K562 (cell line): ENCODE results near the gene DIP2C. TPM values are rescaled to one million over a fixed set of nuclear protein-coding genes. Genes with fewer than 3 reads are reported as not detected.

Experiments
- ATAC-seq: fragments of 200-7000 bp; cut with Tn5 transposase; 3 replicates; pipeline ENCODE4 v1.9.1; 2020; ENCODE audit warnings: moderate library complexity
- BruUV-seq: library from RNA; stranded (reverse); fragments of 400-500 nt; replicated peaks from 2 replicates; lab custom pipeline; 2021; lab: Mats Ljungman, UMichigan
- CTCF ChIA-PET: fragments of 300-600 bp; formaldehyde crosslinking; extraction: SDS; loops from one replicate; lab custom pipeline; 2021; ENCODE audit warnings: low intra/inter-chr PET ratio; lab: Yijun Ruan, JAX
- POLR2A ChIA-PET: fragments of 300-600, 350-650 bp; sonication (Branson Sonifier 250); formaldehyde crosslinking; extraction: SDS; loops from one replicate; lab custom pipeline; 2021; ENCODE audit warnings: antibody characterized with exemption, inconsistent platforms; lab: Yijun Ruan, JAX
- DNase-seq, 4 experiments: peaks; one replicate each; pipeline versions ENCODE4 v3.0.0 to v3.0.0-alpha.2; 2011 to 2018; ENCODE audit warnings: low spot score in 3 of 4, mixed read lengths in 3 of 4; ENCODE audit errors: extremely low read depth in 1 of 4
- FAIRE-seq: peaks from 2 replicates; lab custom pipeline; 2011; peaks lifted over from hg19 to GRCh38; lab: Jason Lieb, UNC
- H2AFZ ChIP-seq: 2 replicates; pipeline ENCODE4 v1.6.0; 2011; ENCODE audit warnings: low read depth, low read length, control low read depth, inconsistent platforms
- H3K27ac ChIP-seq: fragments of 200-600 bp; 3 replicates; pipeline ENCODE4 v1.8.0; 2011; ENCODE audit warnings: low read depth, mild to moderate bottlenecking, control low read depth, inconsistent platforms, low read length, moderate library complexity, mixed read lengths; ENCODE audit errors: extremely low read depth
- H3K27me3 ChIP-seq, 2 experiments: fragments of 300-600 bp in 1 of 2; 2 replicates in 1 of 2; 3 replicates in 1 of 2; pipeline versions ENCODE4 v1.6.0 to v1.8.0; 2011; ENCODE audit warnings: inconsistent platforms in 2 of 2, low read length in 2 of 2, mild to moderate bottlenecking in 1 of 2, mixed read lengths in 1 of 2, moderate library complexity in 1 of 2; ENCODE audit not compliant: control insufficient read depth in 2 of 2, insufficient read depth in 2 of 2
- H3K36me3 ChIP-seq: fragments of 300-600 bp; 3 replicates; pipeline ENCODE4 v1.8.0; 2011; ENCODE audit warnings: mild to moderate bottlenecking, low read length, inconsistent platforms; ENCODE audit not compliant: control insufficient read depth, insufficient read depth
- H3K4me1 ChIP-seq, 2 experiments: fragments of 200-600 bp in 1 of 2; replicated peaks in 1 of 2; 2 replicates in 1 of 2; 3 replicates in 1 of 2; pipeline versions ENCODE4 v1.5.1 to v1.8.0; 2011; ENCODE audit warnings: inconsistent platforms in 2 of 2, low read length in 2 of 2, mild to moderate bottlenecking in 1 of 2, mixed read lengths in 1 of 2, moderate library complexity in 1 of 2; ENCODE audit not compliant: control insufficient read depth in 2 of 2, insufficient read depth in 2 of 2
- H3K4me2 ChIP-seq: 2 replicates; pipeline ENCODE4 v1.6.1; 2011; ENCODE audit warnings: low read length, control low read depth, inconsistent platforms, mixed read lengths; ENCODE audit not compliant: insufficient read depth
- H3K4me3 ChIP-seq: fragments of 200-600 bp; sonication (generic), shearing (Covaris generic); 2 replicates; pipeline ENCODE4 v1.5.1; 2016; ENCODE audit warnings: control low read depth, inconsistent platforms
- H3K79me2 ChIP-seq: fragments of 200-600 bp; 3 replicates; pipeline ENCODE4 v1.8.0; 2011; ENCODE audit warnings: low read length, inconsistent platforms; ENCODE audit not compliant: control insufficient read depth, insufficient read depth
- H3K9ac ChIP-seq, 2 experiments: 2 replicates each; pipeline versions ENCODE4 v1.6.0 to v1.6.1; 2011; ENCODE audit warnings: low read depth in 2 of 2, low read length in 2 of 2, control low read depth in 1 of 2, inconsistent platforms in 1 of 2, mild to moderate bottlenecking in 1 of 2, mixed read lengths in 1 of 2; ENCODE audit not compliant: insufficient read depth in 1 of 2
- H3K9me1 ChIP-seq: one replicate; pipeline ENCODE4 v1.6.0; 2011; ENCODE audit warnings: inconsistent platforms, mild to moderate bottlenecking, low read length, moderate library complexity; ENCODE audit not compliant: control insufficient read depth, insufficient read depth
- H3K9me3 ChIP-seq: replicated peaks from 2 replicates; pipeline ENCODE4 v1.5.1; 2011; ENCODE audit warnings: low read depth, low read length, inconsistent platforms; ENCODE audit not compliant: control insufficient read depth, insufficient read depth
- H4K20me1 ChIP-seq: replicated peaks from 2 replicates; pipeline ENCODE4 v1.6.1; 2011; ENCODE audit warnings: low read length, inconsistent platforms, mixed read lengths; ENCODE audit not compliant: control insufficient read depth, insufficient read depth
- CREB3 ChIP-seq: fragments of 450-650 bp; conservative IDR thresholded peaks from 2 replicates; pipeline ENCODE4 v1.6.1; 2016; ENCODE audit warnings: missing genetic modification characterization, low read depth, mild to moderate bottlenecking, missing compliant biosample characterization, moderate library complexity
- DMBX1 ChIP-seq: fragments of 250-450 bp; sonication (Bioruptor Pico); IDR thresholded peaks from 2 replicates; pipeline ENCODE4 v1.8.0; 2022; ENCODE audit warnings: inconsistent platforms, mild to moderate bottlenecking, moderate library complexity, borderline replicate concordance
- FOXM1 ChIP-seq, 2 experiments: fragments of 450-650 bp in 1 of 2; sonication (generic) in 1 of 2; formaldehyde crosslinking in 1 of 2; IDR thresholded peaks; 2 replicates each; pipeline versions ENCODE4 v1.6.1 to v1.9.0; 2017 to 2022; ENCODE audit warnings: low read depth in 2 of 2, mild to moderate bottlenecking in 2 of 2, missing genetic modification reagents in 1 of 2, moderate library complexity in 1 of 2
- KLF10 ChIP-seq: fragments of 250-450 bp; sonication (Bioruptor Pico); IDR thresholded peaks from 2 replicates; pipeline ENCODE4 v1.6.1; 2021; ENCODE audit warnings: matching md5 sums
- RFX5 ChIP-seq: IDR thresholded peaks from 2 replicates; pipeline ENCODE4 v1.6.1; 2011; ENCODE audit warnings: low read depth, mild to moderate bottlenecking, improper control_type of control experiment, low read length
- SREBF2 ChIP-seq: sonication (generic); formaldehyde crosslinking; IDR thresholded peaks from 2 replicates; pipeline ENCODE4 v1.4.0; 2020; ENCODE audit warnings: mild to moderate bottlenecking, missing genetic modification reagents
- TEAD4 ChIP-seq, 2 experiments: sonication (generic) in 1 of 2; formaldehyde crosslinking in 1 of 2; IDR thresholded peaks; 2 replicates each; pipeline versions ENCODE4 v1.6.1 to v1.8.0; 2012 to 2022; ENCODE audit warnings: borderline replicate concordance in 1 of 2, inconsistent platforms in 1 of 2, low read length in 1 of 2, mild to moderate bottlenecking in 1 of 2, missing genetic modification reagents in 1 of 2
- ZKSCAN8 ChIP-seq: fragments of 200-800 bp; sonication (Bioruptor generic); IDR thresholded peaks from 2 replicates; pipeline ENCODE4 v1.6.1; 2016; ENCODE audit warnings: missing genetic modification characterization, missing compliant biosample characterization
- ZNF586 ChIP-seq: fragments of 450-650 bp; formaldehyde crosslinking; conservative IDR thresholded peaks from 2 replicates; pipeline ENCODE4 v1.4.0; 2020; ENCODE audit warnings: mild to moderate bottlenecking, moderate library complexity
- ZNF780A ChIP-seq: fragments of 250-450 bp; sonication (Bioruptor Pico); IDR thresholded peaks from 2 replicates; pipeline ENCODE4 v1.5.0; 2021; ENCODE audit warnings: mild to moderate bottlenecking
- ZZZ3 ChIP-seq: fragments of 450-650 bp; IDR thresholded peaks from 2 replicates; pipeline ENCODE4 v1.6.1; 2016; ENCODE audit warnings: antibody characterized with exemption, mild to moderate bottlenecking, moderate library complexity
- WGBS: fragments of 100-300 bp; shearing (Covaris generic); methylation state at CpG from one replicate; pipeline ENCODE4 v1.1.6; 2016; ENCODE audit warnings: low coverage, mixed read lengths; ENCODE audit not compliant: insufficient coverage; ENCODE audit errors: missing lambda C conversion rate; 5-methylcytosine and 5-hydroxymethylcytosine counted together
- in situ Hi-C: fragments of 300-500 bp; cut with MboI; formaldehyde crosslinking; loops from 4 replicates; pipeline ENCODE4 v1.15.0; 2018; ENCODE audit warnings: inconsistent platforms, mixed read lengths
- intact Hi-C: fragments of 100-400 bp; cut with micrococcal nuclease; formaldehyde crosslinking; loops from 2 replicates; pipeline ENCODE4 v1.14.2; 2022
- polyA plus RNA-seq, 8 experiments: library from polyadenylated mRNA; depleted of rRNA in 4 of 8; stranded (reverse) in 5 of 8; unstranded in 3 of 8; fragments of >200 nt; fragmentation: Nextera tagmentation in 2 of 8; fragmentation: Illumina TruSeq in 1 of 8; extraction: Ambion mirVana in 2 of 8; extraction: Trizol in 1 of 8; gene quantifications; 2 replicates each; pipeline versions ENCODE4 v1.2.1 to v1.2.3, GENCODE V29; 2011 to 2014; ENCODE audit warnings: inconsistent platforms in 1 of 8, missing spikeins in 1 of 8
- total RNA-seq, 7 experiments: library from RNA; depleted of rRNA in 6 of 7; stranded (reverse); fragments of >200 nt in 6 of 7; fragmentation: Illumina TruSeq in 2 of 7; extraction: Trizol in 2 of 7; gene quantifications; 2 replicates each; pipeline versions ENCODE4 v1.2.1 to v1.2.3, GENCODE V29; 2011 to 2021; ENCODE audit warnings: low replicate concordance in 1 of 7
- TF ChIP-seq, protein P1 (sequence below), 3 experiments: fragments of 200-800 bp in 1 of 3; fragments of 250-450 bp in 1 of 3; fragments of 450-650 bp in 1 of 3; sonication (Bioruptor Pico) in 1 of 3; sonication (Bioruptor generic) in 1 of 3; formaldehyde crosslinking in 1 of 3; IDR thresholded peaks; 2 replicates each; pipeline versions ENCODE4 v1.6.1 to v1.8.0; 2016 to 2022; ENCODE audit warnings: mild to moderate bottlenecking in 2 of 3, missing genetic modification characterization in 2 of 3, missing compliant biosample characterization in 1 of 3, moderate library complexity in 1 of 3
- TF ChIP-seq, protein P2 (sequence below): sonication (generic); formaldehyde crosslinking; IDR thresholded peaks from 2 replicates; pipeline ENCODE4 v1.9.0; 2022; ENCODE audit warnings: mild to moderate bottlenecking, missing genetic modification reagents

DIP2C gene
- total and polyA plus RNA-seq, 9 of the 15 experiments (the other 6 are each of a cell fraction or from before 2014, with no cell fraction given), result 0.01 TPM; not detected in 8

DNA sequence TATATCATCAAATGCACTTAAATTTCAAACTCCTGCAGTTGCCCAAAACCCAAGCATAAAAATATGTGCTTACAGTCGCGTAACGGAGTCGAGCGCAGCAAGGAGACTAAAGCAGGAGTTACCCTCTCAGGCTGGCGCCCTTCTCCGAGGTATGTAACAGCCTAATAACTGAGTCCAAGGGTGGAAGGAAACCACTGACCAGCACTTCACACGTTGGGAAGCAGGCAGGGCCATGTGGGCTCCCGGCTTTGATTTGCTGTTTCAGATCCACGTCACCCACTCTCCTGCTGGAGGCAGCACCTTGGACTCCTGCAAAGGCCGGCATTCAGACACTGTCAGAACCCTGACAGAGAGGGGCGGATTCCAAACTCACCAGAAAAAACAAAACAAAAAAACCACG is 123.8 kb downstream of the DIP2C start:
- FAIRE-seq (no peak), DNase-seq (no peak), ATAC-seq (no peak)
- no peak overlapping the region for H2AFZ ChIP-seq
- peaks cover 26 to 64% of the 10 kb centered on the region in 2 experiments for H3K27me3 ChIP-seq
- under 1% methylated on average over 13 of the region's 13 CpGs for WGBS
- no TSS peak for BruUV-seq
- CTCF ChIA-PET, result no interaction called here
- H3K4me3 ChIP-seq, result no peak overlapping the region
- POLR2A ChIA-PET, result no interaction called here
- H3K9ac ChIP-seq, result no peak overlapping the region
- in situ Hi-C loops, result no loop called here
- no peaks in the 10 kb centered on the region; the same call in 1 of the 2 replicates for H4K20me1 ChIP-seq
- intact Hi-C loops, result no loop called here
- H3K36me3 ChIP-seq, result no peaks in the 10 kb centered on the region
- 0 out of 2 replicates have a peak, but pooled peaks cover 2% of the 10 kb centered on the region for H3K9me3 ChIP-seq
- no peak overlapping the region for H3K27ac ChIP-seq
- H3K4me2 ChIP-seq, result no peak overlapping the region
- no peaks in the 10 kb centered on the region for H3K9me1 ChIP-seq
- H3K4me1 ChIP-seq, result no peaks in the 10 kb centered on the region
- no peaks in the 10 kb centered on the region for H3K79me2 ChIP-seq
- TF ChIP-seq TEAD4 (IDR thresholded peaks at IDR 0.05; ENCODE audit: low read length) (no peak), TEAD4 (CRISPR knock-in tag; IDR thresholded peaks at IDR 0.05; ENCODE audit: borderline replicate concordance) (no peak), ZNF586 (no peak), FOXM1 (IDR thresholded peaks at IDR 0.05; ENCODE audit: low read depth) (no peak), FOXM1 (CRISPR knock-in tag; IDR thresholded peaks at IDR 0.05; ENCODE audit: low read depth) (no peak), ZKSCAN8 (CRISPR knock-in tag) (no peak), CREB3 (tag) (no peak), DMBX1 (CRISPR knock-in tag) (no peak), SREBF2 (no peak), RFX5 (no peak), ZNF780A (CRISPR knock-in tag) (no peak), KLF10 (CRISPR knock-in tag) (no peak), ZZZ3 (no peak)
- TF ChIP-seq, protein P1, sequence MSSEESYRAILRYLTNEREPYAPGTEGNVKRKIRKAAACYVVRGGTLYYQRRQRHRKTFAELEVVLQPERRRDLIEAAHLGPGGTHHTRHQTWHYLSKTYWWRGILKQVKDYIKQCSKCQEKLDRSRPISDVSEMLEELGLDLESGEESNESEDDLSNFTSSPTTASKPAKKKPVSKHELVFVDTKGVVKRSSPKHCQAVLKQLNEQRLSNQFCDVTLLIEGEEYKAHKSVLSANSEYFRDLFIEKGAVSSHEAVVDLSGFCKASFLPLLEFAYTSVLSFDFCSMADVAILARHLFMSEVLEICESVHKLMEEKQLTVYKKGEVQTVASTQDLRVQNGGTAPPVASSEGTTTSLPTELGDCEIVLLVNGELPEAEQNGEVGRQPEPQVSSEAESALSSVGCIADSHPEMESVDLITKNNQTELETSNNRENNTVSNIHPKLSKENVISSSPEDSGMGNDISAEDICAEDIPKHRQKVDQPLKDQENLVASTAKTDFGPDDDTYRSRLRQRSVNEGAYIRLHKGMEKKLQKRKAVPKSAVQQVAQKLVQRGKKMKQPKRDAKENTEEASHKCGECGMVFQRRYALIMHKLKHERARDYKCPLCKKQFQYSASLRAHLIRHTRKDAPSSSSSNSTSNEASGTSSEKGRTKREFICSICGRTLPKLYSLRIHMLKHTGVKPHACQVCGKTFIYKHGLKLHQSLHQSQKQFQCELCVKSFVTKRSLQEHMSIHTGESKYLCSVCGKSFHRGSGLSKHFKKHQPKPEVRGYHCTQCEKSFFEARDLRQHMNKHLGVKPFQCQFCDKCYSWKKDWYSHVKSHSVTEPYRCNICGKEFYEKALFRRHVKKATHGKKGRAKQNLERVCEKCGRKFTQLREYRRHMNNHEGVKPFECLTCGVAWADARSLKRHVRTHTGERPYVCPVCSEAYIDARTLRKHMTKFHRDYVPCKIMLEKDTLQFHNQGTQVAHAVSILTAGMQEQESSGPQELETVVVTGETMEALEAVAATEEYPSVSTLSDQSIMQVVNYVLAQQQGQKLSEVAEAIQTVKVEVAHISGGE (CRISPR knock-in tag; IDR thresholded peaks at IDR 0.05), result no peak
- TF ChIP-seq, protein P2, sequence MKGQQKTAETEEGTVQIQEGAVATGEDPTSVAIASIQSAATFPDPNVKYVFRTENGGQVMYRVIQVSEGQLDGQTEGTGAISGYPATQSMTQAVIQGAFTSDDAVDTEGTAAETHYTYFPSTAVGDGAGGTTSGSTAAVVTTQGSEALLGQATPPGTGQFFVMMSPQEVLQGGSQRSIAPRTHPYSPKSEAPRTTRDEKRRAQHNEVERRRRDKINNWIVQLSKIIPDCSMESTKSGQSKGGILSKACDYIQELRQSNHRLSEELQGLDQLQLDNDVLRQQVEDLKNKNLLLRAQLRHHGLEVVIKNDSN (CRISPR knock-in tag), result no peak
